Forelimb muscle (tissue), 1 donor: Measurements from ENCODE around the gene COA7. TPM values are rescaled to one million over a fixed set of nuclear protein-coding genes. Genes with fewer than 3 reads are reported as not detected.
A peak's percentile ranks its signal among the peaks of the same experiment; 100 is the strongest.

ENCODE experiments used
- DNase-seq: peaks from one replicate; pipeline ENCODE4 v3.0.0-alpha.2; 2013; ENCODE audit warnings: low read depth
- polyA plus RNA-seq: library from polyadenylated mRNA; unstranded; fragments of 120-200 nt; gene quantifications from one replicate; pipeline ENCODE4 v1.2.1, GENCODE V29; 2013; ENCODE audit not compliant: insufficient read length

Gene COA7
- polyA plus RNA-seq, 1 donor, result 18.8 TPM

GRCh38 chr1:52669696-52670095 lies 28.5 kb downstream of the COA7 start:
- DNase-seq, result no peak

- no peak for DNase-seq
Observed at GRCh38 chr1:52668711-52669110, 29.4 kb downstream of the COA7 start.

GRCh38 chr1:52667984-52668383 lies 30.2 kb downstream of the COA7 start:
- DNase-seq, result no peak

GRCh38 chr1:52667290-52667689 lies 30.9 kb downstream of the COA7 start:
- DNase-seq, result no peak

GRCh38 chr1:52665006-52665941 lies 32.9 kb downstream of the COA7 start:
- DNase-seq, result peak; percentile 60

- no peak for DNase-seq
Observed at GRCh38 chr1:52663716-52664115, 34.4 kb downstream of the COA7 start.

- DNase-seq, result no peak
Observed at GRCh38 chr1:52662645-52663313, 35.4 kb downstream of the COA7 start.

- DNase-seq, result no peak
Observed at GRCh38 chr1:52660807-52661206, 37.3 kb downstream of the COA7 start.

- no peak for DNase-seq
Observed at GRCh38 chr1:52659851-52660596, 38.1 kb downstream of the COA7 start.

- no peak for DNase-seq
Observed at GRCh38 chr1:52659356-52659755, 38.8 kb downstream of the COA7 start.

GRCh38 chr1:52658795-52659194 lies 39.4 kb downstream of the COA7 start:
- no peak for DNase-seq

- no peak for DNase-seq
Observed at GRCh38 chr1:52657702-52658101, 40.4 kb downstream of the COA7 start.

- DNase-seq, result no peak
Observed at GRCh38 chr1:52654063-52654462, 44.1 kb downstream of the COA7 start.

- DNase-seq, result no peak
Observed at GRCh38 chr1:52653207-52653849, 44.8 kb downstream of the COA7 start.

- no peak for DNase-seq
Observed at GRCh38 chr1:52651904-52652303, 46.2 kb downstream of the COA7 start.

- no peak for DNase-seq
Observed at GRCh38 chr1:52645261-52645660, 52.9 kb downstream of the COA7 start.

GRCh38 chr1:52641307-52641706 lies 56.8 kb downstream of the COA7 start:
- DNase-seq, result no peak

- DNase-seq, result no peak
Observed at GRCh38 chr1:52640697-52641096, 57.5 kb downstream of the COA7 start.

- no peak for DNase-seq
Observed at GRCh38 chr1:52637946-52638345, 60.2 kb downstream of the COA7 start.

GRCh38 chr1:52636721-52637695 lies 61.1 kb downstream of the COA7 start:
- no peak for DNase-seq
